GM19240 (cell line): ENCODE data around the gene NEURL3.
"Not testable (repeated sequence)": the region's sequence is repeated elsewhere in the genome, so short reads cannot be mapped to it uniquely, and the experiment has no call there.

Experiments
- DNase-seq: peaks from one replicate; pipeline ENCODE4 v3.0.0; 2011; ENCODE audit warnings: low spot score; ENCODE audit not compliant: insufficient read length

The NEURL3 gene

GRCh38 chr2:96505231-96505889, at the start of gene NEURL3:
NEURL3 (minus strand) TSS chr2:96505357; CDS start chr2:96505286, 71 bp downstream.
- no peak for DNase-seq

GRCh38 chr2:96554293-96555145, 49.4 kb upstream of the NEURL3 start:
- DNase-seq = peak; percentile 73

- not testable (repeated sequence) for DNase-seq
These were observed 48.8 kb upstream of the NEURL3 start for GRCh38 chr2:96553957-96554292.

- no peak for DNase-seq
These were observed 48.2 kb upstream of the NEURL3 start for GRCh38 chr2:96553176-96553956.

GRCh38 chr2:96552315-96553175, 47.4 kb upstream of the NEURL3 start:
- no peak for DNase-seq

GRCh38 chr2:96551605-96552314, 46.6 kb upstream of the NEURL3 start:
- no peak for DNase-seq

- no peak for DNase-seq
These were observed 45.8 kb upstream of the NEURL3 start for GRCh38 chr2:96550787-96551604.

GRCh38 chr2:96549967-96550786, 45.0 kb upstream of the NEURL3 start:
- no peak for DNase-seq

GRCh38 chr2:96549466-96549785, 44.3 kb upstream of the NEURL3 start:
- DNase-seq = no peak

- DNase-seq = no peak
These were observed 43.7 kb upstream of the NEURL3 start for GRCh38 chr2:96548558-96549465.

GRCh38 chr2:96547731-96548171, 42.6 kb upstream of the NEURL3 start:
- no peak for DNase-seq

GRCh38 chr2:96547203-96547641, 42.1 kb upstream of the NEURL3 start:
- DNase-seq = no peak

GRCh38 chr2:96546797-96547196, 41.6 kb upstream of the NEURL3 start:
- DNase-seq = no peak

GRCh38 chr2:96546321-96546720, 41.2 kb upstream of the NEURL3 start:
- no peak for DNase-seq

- DNase-seq = no peak
These were observed 37.3 kb upstream of the NEURL3 start for GRCh38 chr2:96542357-96542977.

GRCh38 chr2:96541398-96542152, 36.4 kb upstream of the NEURL3 start:
- DNase-seq = no peak

GRCh38 chr2:96540136-96540535, 35.0 kb upstream of the NEURL3 start:
- no peak for DNase-seq
